Neutrophil (primary cell): Measurements from ENCODE around the gene CNOT1.

Source experiments
- H3K27ac ChIP-seq: fragments of 200-600 bp; sonication (generic); 2 replicates; pipeline ENCODE4 v1.5.1; 2016; ENCODE audit warnings: mild to moderate bottlenecking, moderate library complexity
- H3K27me3 ChIP-seq: fragments of 200-600 bp; sonication (generic); 2 replicates; pipeline ENCODE4 v1.6.0; 2016; ENCODE audit warnings: mild to moderate bottlenecking
- H3K36me3 ChIP-seq: fragments of 200-600 bp; sonication (generic); 2 replicates; pipeline ENCODE4 v1.5.1; 2017
- H3K4me1 ChIP-seq, 2 experiments: fragments of 200-600 bp in 1 of 2; sonication (generic) in 1 of 2; 1 replicate in 1 of 2; 2 replicates in 1 of 2; pipeline versions ENCODE4 v1.5.1 to v1.6.1; 2013 to 2016; ENCODE audit warnings: low read depth in 1 of 2, low read length in 1 of 2, mild to moderate bottlenecking in 1 of 2, moderate library complexity in 1 of 2; ENCODE audit not compliant: control insufficient read depth in 1 of 2, insufficient read depth in 1 of 2
- H3K4me3 ChIP-seq, 2 experiments: fragments of 200-600 bp in 1 of 2; sonication (generic) in 1 of 2; 1 replicate in 1 of 2; 2 replicates in 1 of 2; pipeline ENCODE4 v1.5.1; 2013 to 2016; ENCODE audit warnings: low read depth in 1 of 2, low read length in 1 of 2, mild to moderate bottlenecking in 1 of 2, moderate library complexity in 1 of 2
- H3K9me3 ChIP-seq: fragments of 200-600 bp; sonication (generic); 2 replicates; pipeline ENCODE4 v1.5.1; 2016
- CTCF ChIP-seq: fragments of 200-600 bp; sonication (generic); IDR thresholded peaks from 2 replicates; pipeline ENCODE4 v1.5.1; 2016; ENCODE audit warnings: antibody characterized with exemption

CNOT1 gene

GRCh38 chr16:58516768-58517107 lies 112.9 kb downstream of the CNOT1 start:
- Histone ChIP-seq H3K4me3 (no peak overlapping the region), H3K36me3 (peaks cover 48% of the 10 kb centered on the region), H3K27ac (no peak overlapping the region), H3K9me3 (no peaks in the 10 kb centered on the region), H3K27me3 (no peaks in the 10 kb centered on the region), H3K4me1 (peaks cover 17 to 18% of the 10 kb centered on the region in 2 experiments)
- TF ChIP-seq CTCF = no peak

GRCh38 chr16:58515871-58516767 lies 113.5 kb downstream of the CNOT1 start:
- H3K36me3 ChIP-seq = peaks cover 42% of the 10 kb centered on the region
- TF ChIP-seq CTCF = no peak
- no peaks in the 10 kb centered on the region for H3K9me3 ChIP-seq
- H3K27me3 ChIP-seq = no peaks in the 10 kb centered on the region
- H3K27ac ChIP-seq = peak overlapping the region; percentile 62
- H3K4me3 ChIP-seq = peak overlapping the region; percentile 70 to 84
- peaks cover 17 to 18% of the 10 kb centered on the region in 2 experiments for H3K4me1 ChIP-seq

GRCh38 chr16:58515125-58515870 lies 114.3 kb downstream of the CNOT1 start, which contains the start of gene SETD6:
Gene SETD6 (plus strand): TSS chr16:58515517. CDS start chr16:58515538, 21 bp downstream.
- Histone ChIP-seq H3K27ac (peak within 1 kb of the TSS; percentile 62), H3K36me3 (peaks cover 34% of the 10 kb centered on the region), H3K4me1 (peaks cover 17 to 18% of the 10 kb centered on the region in 2 experiments), H3K4me3 (peak within 1 kb of the TSS; percentile 70 to 84), H3K9me3 (no peaks in the 10 kb centered on the region), H3K27me3 (no peaks in the 10 kb centered on the region)
- TF ChIP-seq CTCF = no peak

GRCh38 chr16:58513874-58514273 lies 115.8 kb downstream of the CNOT1 start:
- peaks cover 17 to 18% of the 10 kb centered on the region in 2 experiments for H3K4me1 ChIP-seq
- no peaks in the 10 kb centered on the region for H3K27me3 ChIP-seq
- no peaks in the 10 kb centered on the region for H3K9me3 ChIP-seq
- no peak overlapping the region for H3K4me3 ChIP-seq
- H3K27ac ChIP-seq = no peak overlapping the region
- TF ChIP-seq CTCF = no peak
- H3K36me3 ChIP-seq = peaks cover 20% of the 10 kb centered on the region

- Histone ChIP-seq H3K27ac (no peak overlapping the region), H3K4me1 (peaks cover 17 to 18% of the 10 kb centered on the region in 2 experiments), H3K9me3 (no peaks in the 10 kb centered on the region), H3K27me3 (no peaks in the 10 kb centered on the region), H3K36me3 (peaks cover 3% of the 10 kb centered on the region), H3K4me3 (no peak overlapping the region)
- peak; percentile 51 for TF ChIP-seq CTCF
Observed at GRCh38 chr16:58511933-58512815, 117.5 kb downstream of the CNOT1 start.
